Lung (tissue), 12 donors: Measurements from ENCODE around the gene KCNE4. TPM values are rescaled to one million over a fixed set of nuclear protein-coding genes. Genes with fewer than 3 reads are reported as not detected.

Source experiments
- ATAC-seq: fragments of 200-7000 bp; cut with Tn5 transposase; one replicate; pipeline ENCODE4 v1.9.1; 2020; ENCODE audit warnings: moderate number of reproducible peaks; ENCODE audit not compliant: insufficient read depth, low FRiP score
- DNase-seq, 3 donors: peaks; one replicate each; pipeline ENCODE4 v3.0.0-alpha.2; 2013 to 2017
- H3K27ac ChIP-seq, 2 donors: one replicate each; pipeline ENCODE4 v1.5.1; 2013; ENCODE audit warnings: mild to moderate bottlenecking in 2 of 2, moderate library complexity in 2 of 2, control low read depth in 1 of 2, inconsistent platforms in 1 of 2, low read depth in 1 of 2, low read length in 1 of 2
- H3K27me3 ChIP-seq, 3 donors: one replicate each; pipeline ENCODE4 v1.5.1; 2013; ENCODE audit warnings: low read length in 2 of 3; ENCODE audit not compliant: control insufficient read depth in 3 of 3, insufficient read depth in 3 of 3
- H3K36me3 ChIP-seq, 4 donors: one replicate each; pipeline ENCODE4 v1.5.1; 2013; ENCODE audit warnings: low read length in 4 of 4, mild to moderate bottlenecking in 1 of 4, moderate library complexity in 1 of 4; ENCODE audit not compliant: control insufficient read depth in 4 of 4, insufficient read depth in 4 of 4
- H3K4me1 ChIP-seq, 5 donors: one replicate each; pipeline ENCODE4 v1.5.1; 2013; ENCODE audit warnings: low read length in 5 of 5, mild to moderate bottlenecking in 2 of 5, moderate library complexity in 1 of 5; ENCODE audit not compliant: control insufficient read depth in 5 of 5, insufficient read depth in 5 of 5
- H3K4me3 ChIP-seq: one replicate; pipeline ENCODE4 v1.5.1; 2013; ENCODE audit warnings: mild to moderate bottlenecking, control low read depth, moderate library complexity
- H3K9ac ChIP-seq, 2 donors: one replicate each; pipeline ENCODE4 v1.5.1; 2013; ENCODE audit warnings: low read length in 2 of 2, control low read depth in 1 of 2; ENCODE audit not compliant: insufficient read depth in 1 of 2
- H3K9me3 ChIP-seq, 4 donors: one replicate each; pipeline ENCODE4 v1.5.1; 2013; ENCODE audit warnings: low read length in 3 of 4, mild to moderate bottlenecking in 1 of 4, moderate library complexity in 1 of 4; ENCODE audit not compliant: control insufficient read depth in 4 of 4, insufficient read depth in 3 of 4
- WGBS, 2 donors: extraction: QIAGEN DNeasy Blood & Tissue Kit; methylation state at CpG; one replicate each; pipeline ENCODE4 v1.1.7; 2013; 5-methylcytosine and 5-hydroxymethylcytosine counted together
- polyA plus RNA-seq, 2 donors: library from polyadenylated mRNA; stranded (reverse); fragments of 200-250 nt; gene quantifications; one replicate each; pipeline ENCODE4 v1.2.1, GENCODE V29; 2013
- total RNA-seq, 2 donors: library from RNA; depleted of rRNA in 1 of 2; stranded (reverse); fragments of >200 nt in 1 of 2; gene quantifications; one replicate each; pipeline ENCODE4 v1.2.1, GENCODE V29; 2014 to 2021
- TF ChIP-seq, protein P1 (sequence below): IDR thresholded peaks from 2 replicates; pipeline ENCODE4 v1.5.1; 2012; ENCODE audit warnings: mild to moderate bottlenecking; ENCODE audit errors: control extremely low read depth, extremely low read depth
- donor health status: control.
- donor health status: control.
- donor health status: Bipolar disorder and iron deficiency.
- donor health status: healthy.
- donor health status: DM: yes; HTN: yes; CAD: no.

KCNE4 gene
- total and polyA plus RNA-seq, 4 donors: 0.79 to 5.3 (median 1.0) TPM

DNA sequence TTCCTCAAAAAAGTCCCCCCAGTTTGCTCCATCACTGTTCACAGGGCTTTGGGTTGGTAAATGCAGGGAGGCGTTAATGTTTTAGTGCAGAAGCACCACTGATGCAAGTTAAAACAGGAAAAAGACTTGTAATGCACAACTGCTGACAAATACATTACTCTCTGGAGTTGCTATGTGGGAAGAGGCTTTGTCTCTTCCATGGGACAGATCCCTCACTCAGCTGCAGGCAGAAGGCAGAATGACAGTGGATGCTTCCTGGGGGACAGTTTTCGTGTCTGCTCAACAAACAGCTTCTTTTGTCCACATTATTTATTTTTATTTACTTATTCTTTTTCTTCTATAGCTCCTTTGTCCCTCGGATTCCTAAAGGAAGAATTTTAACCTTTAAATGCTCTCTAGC lies 22.7 kb upstream of the KCNE4 start:
- no peaks in the 10 kb centered on the region for H3K36me3 ChIP-seq
- no peak overlapping the region for H3K4me3 ChIP-seq
- H3K9me3 ChIP-seq: peaks cover 0 to 8% (median 0%) of the 10 kb centered on the region in 4 donors
- H3K27ac ChIP-seq: no peak overlapping the region
- no peak for DNase-seq
- peaks cover 0 to 8% (median 0%) of the 10 kb centered on the region in 5 donors for H3K4me1 ChIP-seq
- WGBS, 2 donors: 71 to 73% methylated on average over 3 of the region's 3 CpGs
- TF ChIP-seq, protein P1, sequence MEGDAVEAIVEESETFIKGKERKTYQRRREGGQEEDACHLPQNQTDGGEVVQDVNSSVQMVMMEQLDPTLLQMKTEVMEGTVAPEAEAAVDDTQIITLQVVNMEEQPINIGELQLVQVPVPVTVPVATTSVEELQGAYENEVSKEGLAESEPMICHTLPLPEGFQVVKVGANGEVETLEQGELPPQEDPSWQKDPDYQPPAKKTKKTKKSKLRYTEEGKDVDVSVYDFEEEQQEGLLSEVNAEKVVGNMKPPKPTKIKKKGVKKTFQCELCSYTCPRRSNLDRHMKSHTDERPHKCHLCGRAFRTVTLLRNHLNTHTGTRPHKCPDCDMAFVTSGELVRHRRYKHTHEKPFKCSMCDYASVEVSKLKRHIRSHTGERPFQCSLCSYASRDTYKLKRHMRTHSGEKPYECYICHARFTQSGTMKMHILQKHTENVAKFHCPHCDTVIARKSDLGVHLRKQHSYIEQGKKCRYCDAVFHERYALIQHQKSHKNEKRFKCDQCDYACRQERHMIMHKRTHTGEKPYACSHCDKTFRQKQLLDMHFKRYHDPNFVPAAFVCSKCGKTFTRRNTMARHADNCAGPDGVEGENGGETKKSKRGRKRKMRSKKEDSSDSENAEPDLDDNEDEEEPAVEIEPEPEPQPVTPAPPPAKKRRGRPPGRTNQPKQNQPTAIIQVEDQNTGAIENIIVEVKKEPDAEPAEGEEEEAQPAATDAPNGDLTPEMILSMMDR: no peak
- no peak overlapping the region for H3K9ac ChIP-seq
- H3K27me3 ChIP-seq: no peaks in the 10 kb centered on the region
- ATAC-seq: no peak

DNA sequence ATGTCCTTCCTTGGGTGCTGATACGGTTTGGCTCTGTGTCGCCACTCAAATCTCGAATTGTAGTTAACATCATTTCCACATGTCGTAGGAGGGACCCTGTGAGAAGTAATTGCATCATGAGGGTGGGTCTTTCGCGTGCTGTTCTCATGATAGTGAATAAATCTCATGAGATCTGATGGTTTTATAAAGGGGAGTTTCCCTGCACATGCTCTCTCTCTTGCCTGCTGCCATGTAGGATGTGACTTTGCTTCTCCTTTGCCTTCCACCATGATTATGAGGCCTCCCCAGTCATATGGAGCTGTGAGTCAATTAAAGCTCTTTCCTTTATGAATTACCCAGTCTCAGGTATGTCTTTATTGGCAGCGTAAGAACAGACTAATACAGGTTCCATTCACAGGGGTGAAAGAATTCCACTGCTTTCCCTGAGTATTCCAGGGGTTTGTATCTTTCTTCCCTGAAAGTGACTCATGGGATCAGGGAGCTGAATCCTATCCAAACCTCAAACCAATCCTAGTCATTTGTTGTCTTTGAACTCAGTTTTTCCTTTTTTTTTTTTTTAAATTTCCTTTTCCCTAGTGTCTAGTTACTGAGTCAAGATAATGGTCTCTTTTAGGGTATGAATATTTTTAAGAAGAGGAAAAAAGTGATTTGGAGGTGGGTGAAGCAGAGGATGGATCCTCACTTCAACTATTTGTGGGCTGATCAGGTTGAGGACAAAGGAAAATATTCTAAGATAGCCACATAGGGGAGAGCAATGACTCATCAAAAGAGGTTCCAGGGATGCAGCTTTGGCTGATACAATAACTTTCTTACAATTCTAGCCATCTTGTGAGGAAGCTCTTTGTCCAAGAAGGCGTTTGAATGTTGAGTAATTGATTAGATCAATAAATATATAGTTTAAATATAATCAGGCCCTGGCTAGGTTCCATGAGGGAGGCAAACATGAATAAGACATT lies 19.5 kb upstream of the KCNE4 start:
- H3K9ac ChIP-seq: no peak overlapping the region
- H3K36me3 ChIP-seq: no peaks in the 10 kb centered on the region
- DNase-seq (no peak), ATAC-seq (no peak)
- 85 to 93% methylated on average over 8 of the region's 8 CpGs for WGBS, 2 donors
- H3K4me3 ChIP-seq: no peak overlapping the region
- H3K4me1 ChIP-seq: peaks cover 0 to 5% (median 0%) of the 10 kb centered on the region in 5 donors
- no peak overlapping the region for H3K27ac ChIP-seq
- TF ChIP-seq, protein P1: no peak
- H3K27me3 ChIP-seq: no peaks in the 10 kb centered on the region
- peaks cover 0 to 6% (median 0%) of the 10 kb centered on the region in 4 donors for H3K9me3 ChIP-seq

DNA sequence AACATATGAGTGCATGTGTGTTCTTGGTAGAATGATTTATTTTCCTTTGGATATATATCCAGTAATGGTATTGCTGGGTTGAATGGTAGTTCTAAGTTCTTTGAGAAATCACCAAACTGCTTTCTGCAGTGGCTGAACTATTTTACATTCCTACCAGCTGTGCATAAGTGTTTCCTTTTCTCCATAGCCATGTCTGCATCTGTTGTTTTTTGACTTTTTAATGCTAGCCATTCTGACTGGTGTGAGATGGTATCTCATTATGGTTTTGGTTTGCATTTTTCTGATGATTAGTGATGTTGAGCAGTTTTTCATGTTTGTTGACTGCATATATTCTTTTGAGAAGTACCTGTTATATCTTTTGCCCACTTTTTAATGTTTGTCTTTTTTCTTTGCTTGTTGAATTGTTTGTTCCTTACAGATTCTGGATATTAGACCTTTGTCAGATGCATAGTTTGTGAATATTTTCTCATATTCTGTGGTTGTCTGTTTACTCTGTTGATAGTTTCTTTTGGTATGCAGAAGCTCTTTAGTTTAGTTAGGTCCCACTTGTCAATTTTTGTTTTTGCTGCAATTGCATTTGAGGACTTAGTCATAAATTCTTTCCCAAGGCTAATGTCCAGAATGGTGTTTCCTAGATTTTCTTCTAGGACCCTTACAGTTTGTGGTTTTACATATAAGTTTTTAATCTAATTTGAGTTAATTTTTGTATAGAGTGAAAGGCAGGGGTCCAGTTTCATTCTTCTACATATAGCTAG lies 17.6 kb upstream of the KCNE4 start:
- ATAC-seq (no peak), DNase-seq (no peak)
- Histone ChIP-seq H3K27me3 (no peaks in the 10 kb centered on the region), H3K9ac (no peak overlapping the region), H3K9me3 (peaks cover 0 to 6% (median 0%) of the 10 kb centered on the region in 4 donors), H3K27ac (no peak overlapping the region), H3K4me1 (peaks cover 0 to 4% (median 0%) of the 10 kb centered on the region in 5 donors), H3K4me3 (no peak overlapping the region), H3K36me3 (no peaks in the 10 kb centered on the region)
- TF ChIP-seq, protein P1: no peak
